ENCODE measurements around the gene RNASE1. TPM values are rescaled to one million over a fixed set of nuclear protein-coding genes. Genes with fewer than 3 reads are reported as not detected.

The RNASE1 gene
- total and polyA plus RNA-seq, 2 donors (not counting 3 experiments of a cell fraction or from before 2014, with no cell fraction given) = 182 to 909 TPM

DNA sequence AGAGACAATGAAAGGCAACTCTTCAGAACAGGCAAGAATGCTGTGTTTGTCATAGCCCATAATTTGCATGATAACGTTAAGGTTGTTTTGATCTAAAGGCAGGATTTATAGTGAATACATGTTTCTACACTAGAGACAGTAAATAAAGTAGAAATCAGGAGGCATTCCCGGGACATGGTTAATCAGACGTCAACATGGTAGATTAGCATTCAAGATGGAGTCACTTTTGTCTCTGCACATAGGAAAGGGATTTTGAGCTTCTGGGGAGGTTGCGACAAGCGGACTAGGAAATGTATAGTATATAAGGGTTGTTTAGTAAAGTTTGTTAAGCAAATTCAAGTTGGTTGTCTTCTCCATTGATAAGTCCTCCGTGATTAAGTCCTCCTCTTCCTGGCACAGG, 2.8 kb upstream of the RNASE1 start:
- Histone ChIP-seq H3K4me1 (ENCODE audit: control insufficient read depth, extremely low read depth, insufficient read depth, low read length) (peaks cover 37% of the 10 kb centered on the region), H3K27ac (ENCODE audit: insufficient read depth, low read depth, low read length) (no peak overlapping the region), H3K9ac (replicated peaks; ENCODE audit: extremely low read depth, insufficient read depth, low read length) (no peak overlapping the region), H3K4me2 (ENCODE audit: insufficient read depth, low read length) (no peak overlapping the region), H3K36me3 (ENCODE audit: control insufficient read depth in 2 of 2, extremely low read depth in 1 of 2, insufficient read depth in 2 of 2, low read length in 2 of 2) (no peaks in the 10 kb centered on the region), H4K20me1 (replicated peaks; ENCODE audit: control insufficient read depth, extremely low read depth, insufficient read depth, low read length) (no peaks in the 10 kb centered on the region), H3K4me3 (replicated peaks in 1 of 3; ENCODE audit: insufficient read depth in 1 of 3, low read depth in 1 of 3, low read length in 3 of 3) (no peak overlapping the region), H3K9me3 (replicated peaks; ENCODE audit: control insufficient read depth, insufficient read depth, low read length) (no peaks in the 10 kb centered on the region), H3K27me3 (ENCODE audit: control insufficient read depth in 2 of 2, insufficient read depth in 2 of 2, low read length in 2 of 2) (no peaks in the 10 kb centered on the region), H3K9me1 (replicated peaks; ENCODE audit: control insufficient read depth, extremely low read depth, insufficient read depth, low read length) (no peaks in the 10 kb centered on the region), H2AFZ (ENCODE audit: low read depth, low read length) (no peak overlapping the region), H3K79me2 (ENCODE audit: control insufficient read depth, insufficient read depth, low read length) (peaks cover 13% of the 10 kb centered on the region)
- FAIRE-seq = no peak
- CTCF ChIA-PET = interaction anchor here (2.0 kb wide), 1 partner anchor 52 kb away, joined by 10 read pairs; no protein-coding TSS in a partner anchor
- intact Hi-C loops (cut with micrococcal nuclease) (no loop called here), dilution Hi-C loops (cut with MboI; ENCODE audit: extremely low pct_ligation_motif_present, low sequenced_read_pairs) (no loop called here)
- TF ChIP-seq EZH2 (IDR thresholded peaks at IDR 0.05; ENCODE audit: borderline replicate concordance, low read depth, low read length, severe bottlenecking) (no peak), POLR2AphosphoS5 (IDR thresholded peaks at IDR 0.05; ENCODE audit: insufficient read depth, low read depth, low read length) (no peak), POLR2A (IDR thresholded peaks at IDR 0.05; ENCODE audit: low read depth, low read length) (no peak), GATA2 (IDR thresholded peaks at IDR 0.05; ENCODE audit: insufficient read depth, insufficient read length, low read depth, low read length) (no peak), JUN (IDR thresholded peaks at IDR 0.05; ENCODE audit: borderline replicate concordance, insufficient read depth, insufficient read length, low read depth) (no peak), FOS (IDR thresholded peaks at IDR 0.05; ENCODE audit: borderline replicate concordance, insufficient read depth, low read length) (no peak), MYC (IDR thresholded peaks at IDR 0.05; ENCODE audit: low read depth, low read length) (no peak)
- TF ChIP-seq, protein P1, sequence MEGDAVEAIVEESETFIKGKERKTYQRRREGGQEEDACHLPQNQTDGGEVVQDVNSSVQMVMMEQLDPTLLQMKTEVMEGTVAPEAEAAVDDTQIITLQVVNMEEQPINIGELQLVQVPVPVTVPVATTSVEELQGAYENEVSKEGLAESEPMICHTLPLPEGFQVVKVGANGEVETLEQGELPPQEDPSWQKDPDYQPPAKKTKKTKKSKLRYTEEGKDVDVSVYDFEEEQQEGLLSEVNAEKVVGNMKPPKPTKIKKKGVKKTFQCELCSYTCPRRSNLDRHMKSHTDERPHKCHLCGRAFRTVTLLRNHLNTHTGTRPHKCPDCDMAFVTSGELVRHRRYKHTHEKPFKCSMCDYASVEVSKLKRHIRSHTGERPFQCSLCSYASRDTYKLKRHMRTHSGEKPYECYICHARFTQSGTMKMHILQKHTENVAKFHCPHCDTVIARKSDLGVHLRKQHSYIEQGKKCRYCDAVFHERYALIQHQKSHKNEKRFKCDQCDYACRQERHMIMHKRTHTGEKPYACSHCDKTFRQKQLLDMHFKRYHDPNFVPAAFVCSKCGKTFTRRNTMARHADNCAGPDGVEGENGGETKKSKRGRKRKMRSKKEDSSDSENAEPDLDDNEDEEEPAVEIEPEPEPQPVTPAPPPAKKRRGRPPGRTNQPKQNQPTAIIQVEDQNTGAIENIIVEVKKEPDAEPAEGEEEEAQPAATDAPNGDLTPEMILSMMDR (IDR thresholded peaks at IDR 0.05; ENCODE audit: extremely low read depth in 1 of 2, insufficient read depth in 1 of 2, low read depth in 1 of 2, low read length in 2 of 2) = no peak
- TF ChIP-seq, protein P2, sequence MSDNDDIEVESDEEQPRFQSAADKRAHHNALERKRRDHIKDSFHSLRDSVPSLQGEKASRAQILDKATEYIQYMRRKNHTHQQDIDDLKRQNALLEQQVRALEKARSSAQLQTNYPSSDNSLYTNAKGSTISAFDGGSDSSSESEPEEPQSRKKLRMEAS (IDR thresholded peaks at IDR 0.05; ENCODE audit: insufficient read depth, insufficient read length) = no peak
- DNase-seq (ENCODE audit: low read depth, low spot score) = no peak
- no TSS peak for BruUV-seq (replicated peaks)
- POLR2A ChIA-PET = no interaction called here
